GM12891 (cell line): ENCODE results near the gene DNAJC10.

Source experiments
- PAX5 ChIP-seq: IDR thresholded peaks from 2 replicates; pipeline ENCODE4 v1.6.1; 2011; ENCODE audit warnings: low read length, moderate library complexity, mild to moderate bottlenecking; ENCODE audit not compliant: insufficient read depth, severe bottlenecking
- POLR2A ChIP-seq: IDR thresholded peaks from 2 replicates; pipeline ENCODE4 v1.6.1; 2011; ENCODE audit warnings: low read depth, low read length, control low read depth
- POLR2AphosphoS5 ChIP-seq: IDR thresholded peaks from 2 replicates; pipeline ENCODE4 v1.6.1; 2011; ENCODE audit warnings: low read depth, low read length, control low read depth
- POU2F2 ChIP-seq: IDR thresholded peaks from 2 replicates; pipeline ENCODE4 v1.6.1; 2011; ENCODE audit warnings: low read depth, mild to moderate bottlenecking, control low read depth, low read length, moderate library complexity
- SPI1 ChIP-seq: IDR thresholded peaks from 2 replicates; pipeline ENCODE4 v1.6.1; 2011; ENCODE audit warnings: low read depth, low read length, control low read depth
- TAF1 ChIP-seq: IDR thresholded peaks from 2 replicates; pipeline ENCODE4 v1.6.1; 2011; ENCODE audit warnings: low read depth, low read length, control low read depth

DNA sequence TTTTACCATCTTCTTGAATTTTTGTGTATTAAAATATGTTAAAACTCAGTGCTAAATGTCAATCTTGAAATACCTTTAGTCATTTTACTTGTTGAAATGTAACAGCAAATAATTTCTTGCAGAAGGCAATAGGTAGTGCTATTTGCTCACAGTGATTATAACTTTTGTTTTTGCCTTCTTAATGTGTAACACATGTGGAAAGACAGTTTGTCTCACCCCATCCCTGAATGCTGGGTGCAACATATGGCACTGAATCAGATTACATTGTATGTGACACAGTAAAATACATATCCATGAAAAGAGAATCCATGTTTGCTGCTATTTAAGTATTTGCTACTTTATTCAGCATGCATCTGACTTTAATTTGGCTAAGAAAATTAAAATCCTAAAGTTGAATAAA is 115.0 kb downstream of the DNAJC10 start:
- TF ChIP-seq POLR2AphosphoS5 (no peak), TAF1 (no peak), POLR2A (no peak), SPI1 (no peak), PAX5 (no peak), POU2F2 (no peak)
